Effector memory CD4-positive, alpha-beta T cell (primary cell): ENCODE data around the gene SYNDIG1.

Source experiments
- DNase-seq, 3 donors: peaks; one replicate each; pipeline ENCODE4 v3.0.0-alpha.2; 2020
- H3K27ac ChIP-seq: 2 replicates; pipeline ENCODE4 v1.7.0; 2013; ENCODE audit warnings: mild to moderate bottlenecking, low read length, moderate library complexity; ENCODE audit not compliant: insufficient read depth, poor library complexity, severe bottlenecking
- H3K27me3 ChIP-seq: replicated peaks from 2 replicates; pipeline ENCODE4 v1.7.0; 2013; ENCODE audit warnings: mild to moderate bottlenecking, low read length; ENCODE audit not compliant: insufficient read depth, control insufficient read depth, poor library complexity, severe bottlenecking
- H3K36me3 ChIP-seq: 2 replicates; pipeline ENCODE4 v1.7.0; 2013; ENCODE audit warnings: mild to moderate bottlenecking, low read length, moderate library complexity; ENCODE audit not compliant: control insufficient read depth, insufficient read depth
- H3K4me1 ChIP-seq: 2 replicates; pipeline ENCODE4 v1.7.0; 2013; ENCODE audit warnings: low read length, mild to moderate bottlenecking; ENCODE audit not compliant: control insufficient read depth, insufficient read depth, poor library complexity, severe bottlenecking
- H3K4me3 ChIP-seq: 2 replicates; pipeline ENCODE4 v1.7.0; 2013; ENCODE audit warnings: low read length, low read depth, mild to moderate bottlenecking; ENCODE audit not compliant: insufficient read depth, poor library complexity, severe bottlenecking
- H3K9me3 ChIP-seq: 2 replicates; pipeline ENCODE4 v1.7.0; 2013; ENCODE audit warnings: mild to moderate bottlenecking, low read length, moderate library complexity; ENCODE audit not compliant: control insufficient read depth

Gene SYNDIG1

GRCh38 chr20:24573557-24573956 lies 104.1 kb downstream of the SYNDIG1 start:
- H3K27ac ChIP-seq = no peak overlapping the region
- no peaks in the 10 kb centered on the region for H3K27me3 ChIP-seq
- H3K4me1 ChIP-seq = no peaks in the 10 kb centered on the region
- no peaks in the 10 kb centered on the region for H3K36me3 ChIP-seq
- DNase-seq = no peak
- H3K9me3 ChIP-seq = no peaks in the 10 kb centered on the region
- H3K4me3 ChIP-seq = no peak overlapping the region

DNA sequence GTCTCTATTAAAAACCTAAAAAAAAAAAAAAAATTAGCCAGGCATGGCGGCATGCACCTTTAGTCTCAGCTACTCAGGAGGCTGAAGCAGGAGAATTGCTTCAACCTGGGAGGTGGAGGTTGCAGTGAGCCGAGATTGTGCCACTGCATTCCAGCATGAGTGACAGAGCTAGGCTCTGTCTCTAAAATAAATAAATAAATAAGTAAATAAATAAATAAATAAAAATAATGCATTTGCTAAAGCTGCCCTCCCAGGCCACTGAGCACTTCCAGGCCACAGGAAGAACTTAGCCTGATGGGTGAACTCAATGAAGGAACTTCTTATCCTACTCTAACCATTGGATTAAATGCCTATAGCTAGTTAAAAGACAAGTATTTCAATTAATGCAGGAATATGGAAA lies 104.9 kb downstream of the SYNDIG1 start:
- no peak for DNase-seq
- Histone ChIP-seq H3K4me3 (no peak overlapping the region), H3K4me1 (no peaks in the 10 kb centered on the region), H3K27me3 (no peaks in the 10 kb centered on the region), H3K27ac (no peak overlapping the region), H3K9me3 (no peaks in the 10 kb centered on the region), H3K36me3 (no peaks in the 10 kb centered on the region)

- no peak overlapping the region for H3K4me3 ChIP-seq
- H3K27ac ChIP-seq = no peak overlapping the region
- no peaks in the 10 kb centered on the region for H3K9me3 ChIP-seq
- H3K4me1 ChIP-seq = no peaks in the 10 kb centered on the region
- H3K36me3 ChIP-seq = no peaks in the 10 kb centered on the region
- no peaks in the 10 kb centered on the region for H3K27me3 ChIP-seq
- no peak for DNase-seq
Measured at GRCh38 chr20:24574797-24575196, 105.4 kb downstream of the SYNDIG1 start.

GRCh38 chr20:24575811-24576210 lies 106.4 kb downstream of the SYNDIG1 start:
- DNase-seq = no peak
- Histone ChIP-seq H3K4me3 (no peak overlapping the region), H3K27ac (no peak overlapping the region), H3K4me1 (no peaks in the 10 kb centered on the region), H3K36me3 (no peaks in the 10 kb centered on the region), H3K9me3 (no peaks in the 10 kb centered on the region), H3K27me3 (no peaks in the 10 kb centered on the region)

GRCh38 chr20:24576447-24576846 lies 107.0 kb downstream of the SYNDIG1 start:
- no peaks in the 10 kb centered on the region for H3K27me3 ChIP-seq

DNA sequence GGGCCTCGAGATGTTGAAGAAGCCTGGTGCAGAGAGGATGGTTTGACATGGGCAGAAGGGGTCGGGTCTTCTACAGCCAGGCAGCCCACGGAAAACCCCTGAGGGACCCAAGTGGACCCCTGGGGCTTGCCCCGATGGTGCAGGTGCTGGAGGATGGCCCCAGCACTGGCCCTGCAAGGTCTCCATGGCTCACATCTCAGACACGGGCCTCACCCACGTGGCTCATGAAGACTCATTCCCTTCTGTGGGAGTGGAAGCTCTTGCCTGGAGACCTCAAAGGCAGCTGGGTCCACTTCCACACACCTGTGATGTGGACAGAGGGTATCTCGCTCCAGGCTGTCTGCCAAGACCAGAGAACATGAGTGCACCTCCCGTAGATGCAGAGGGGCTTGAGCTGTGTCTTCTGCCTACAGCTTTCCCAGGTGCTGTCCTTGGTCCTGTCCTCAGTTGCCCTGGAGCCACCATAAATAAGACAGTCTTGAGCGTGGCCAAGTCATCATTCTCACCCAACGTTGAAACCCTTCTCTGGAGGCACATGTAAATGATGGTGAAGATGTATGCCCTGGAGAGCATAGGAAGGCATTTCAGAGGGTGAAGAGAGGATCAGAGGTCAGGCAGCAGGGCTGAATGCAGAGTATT lies 108.0 kb downstream of the SYNDIG1 start:
- Histone ChIP-seq H3K27ac (no peak overlapping the region), H3K4me1 (no peaks in the 10 kb centered on the region), H3K27me3 (no peaks in the 10 kb centered on the region), H3K36me3 (no peaks in the 10 kb centered on the region), H3K9me3 (no peaks in the 10 kb centered on the region), H3K4me3 (no peak overlapping the region)
- DNase-seq = no peak

More at GRCh38 chr20:24576447-24576846, 107.0 kb downstream of the SYNDIG1 start:
- no peaks in the 10 kb centered on the region for H3K36me3 ChIP-seq
- no peak overlapping the region for H3K27ac ChIP-seq
- H3K4me1 ChIP-seq = no peaks in the 10 kb centered on the region
- no peaks in the 10 kb centered on the region for H3K9me3 ChIP-seq
- H3K4me3 ChIP-seq = no peak overlapping the region
- no peak for DNase-seq

- no peak overlapping the region for H3K27ac ChIP-seq
- no peaks in the 10 kb centered on the region for H3K9me3 ChIP-seq
- H3K4me3 ChIP-seq = no peak overlapping the region
- no peaks in the 10 kb centered on the region for H3K4me1 ChIP-seq
- no peak for DNase-seq
- H3K36me3 ChIP-seq = no peaks in the 10 kb centered on the region
- H3K27me3 ChIP-seq = no peaks in the 10 kb centered on the region
Measured at GRCh38 chr20:24578567-24579415, 109.4 kb downstream of the SYNDIG1 start.

- Histone ChIP-seq H3K4me3 (no peak overlapping the region), H3K36me3 (no peaks in the 10 kb centered on the region), H3K9me3 (no peaks in the 10 kb centered on the region), H3K4me1 (no peaks in the 10 kb centered on the region), H3K27me3 (no peaks in the 10 kb centered on the region), H3K27ac (no peak overlapping the region)
- no peak for DNase-seq
Measured at GRCh38 chr20:24579475-24579874, 110.0 kb downstream of the SYNDIG1 start.

GRCh38 chr20:24580006-24580405 lies 110.6 kb downstream of the SYNDIG1 start:
- Histone ChIP-seq H3K27ac (no peak overlapping the region), H3K36me3 (no peaks in the 10 kb centered on the region), H3K4me1 (no peaks in the 10 kb centered on the region), H3K27me3 (no peaks in the 10 kb centered on the region), H3K9me3 (no peaks in the 10 kb centered on the region), H3K4me3 (no peak overlapping the region)
- no peak for DNase-seq

DNA sequence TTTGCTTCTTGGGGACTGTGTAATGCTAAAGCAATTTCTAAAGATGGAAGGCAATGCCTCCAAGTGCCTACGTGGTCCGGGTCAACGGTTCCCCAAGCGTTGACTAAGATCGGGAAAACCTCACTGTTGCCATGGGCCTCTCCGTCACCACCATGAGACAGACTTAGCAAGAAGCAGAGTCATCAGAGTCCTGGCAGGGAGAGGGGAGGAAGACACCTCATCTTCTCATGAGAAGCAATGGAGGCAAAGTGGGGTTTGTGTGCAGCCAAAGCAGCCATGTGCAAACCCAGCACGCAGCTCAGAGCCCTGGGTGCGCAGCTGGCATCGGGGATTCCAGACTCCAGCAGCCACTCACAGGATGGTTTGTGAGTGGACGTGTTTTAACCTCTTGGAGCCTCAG lies 111.4 kb downstream of the SYNDIG1 start:
- Histone ChIP-seq H3K9me3 (no peaks in the 10 kb centered on the region), H3K4me1 (no peaks in the 10 kb centered on the region), H3K27ac (no peak overlapping the region), H3K27me3 (no peaks in the 10 kb centered on the region), H3K36me3 (no peaks in the 10 kb centered on the region), H3K4me3 (no peak overlapping the region)
- DNase-seq = no peak
